Mesothelial cell of epicardium (in vitro differentiated cells): ENCODE measurements around the gene MIOX. TPM values are rescaled to one million over a fixed set of nuclear protein-coding genes. Genes with fewer than 3 reads are reported as not detected.
A peak's percentile ranks its signal among the peaks of the same experiment; 100 is the strongest.

Experiments
- DNase-seq, 2 experiments: peaks; one replicate each; pipeline ENCODE4 v3.0.0; 2021; ENCODE audit warnings: low spot score in 2 of 2; ENCODE audit not compliant: unreplicated experiment in 2 of 2
- H3K27ac Mint-ChIP-seq: 2 replicates; pipeline ENCODE4 v1.8.0; 2021; ENCODE audit warnings: mixed read lengths
- H3K27me3 Mint-ChIP-seq: 2 replicates; pipeline ENCODE4 v1.8.0; 2021; ENCODE audit warnings: low read depth, mixed read lengths
- H3K36me3 Mint-ChIP-seq: 2 replicates; pipeline ENCODE4 v1.8.0; 2021; ENCODE audit warnings: mixed read lengths
- H3K4me1 Mint-ChIP-seq: 2 replicates; pipeline ENCODE4 v1.8.0; 2021; ENCODE audit warnings: mixed read lengths
- H3K4me3 Mint-ChIP-seq: 2 replicates; pipeline ENCODE4 v1.8.0; 2021; ENCODE audit warnings: mild to moderate bottlenecking, moderate library complexity, mixed read lengths
- H3K9me3 Mint-ChIP-seq: 2 replicates; pipeline ENCODE4 v1.8.0; 2021; ENCODE audit warnings: mixed read lengths
- total RNA-seq: library from RNA; stranded (reverse); gene quantifications from 3 replicates; pipeline ENCODE4 v1.2.1, GENCODE V29; 2021
- TF ChIP-seq, protein P1 (sequence below): fragments of 200-600 bp; sonication (generic); IDR thresholded peaks from one replicate; pipeline ENCODE4 v1.5.0; 2021; ENCODE audit warnings: antibody characterized with exemption; ENCODE audit not compliant: unreplicated experiment

Gene MIOX
- total RNA-seq, 1 donor from 2014 or later = 0.34 TPM

DNA sequence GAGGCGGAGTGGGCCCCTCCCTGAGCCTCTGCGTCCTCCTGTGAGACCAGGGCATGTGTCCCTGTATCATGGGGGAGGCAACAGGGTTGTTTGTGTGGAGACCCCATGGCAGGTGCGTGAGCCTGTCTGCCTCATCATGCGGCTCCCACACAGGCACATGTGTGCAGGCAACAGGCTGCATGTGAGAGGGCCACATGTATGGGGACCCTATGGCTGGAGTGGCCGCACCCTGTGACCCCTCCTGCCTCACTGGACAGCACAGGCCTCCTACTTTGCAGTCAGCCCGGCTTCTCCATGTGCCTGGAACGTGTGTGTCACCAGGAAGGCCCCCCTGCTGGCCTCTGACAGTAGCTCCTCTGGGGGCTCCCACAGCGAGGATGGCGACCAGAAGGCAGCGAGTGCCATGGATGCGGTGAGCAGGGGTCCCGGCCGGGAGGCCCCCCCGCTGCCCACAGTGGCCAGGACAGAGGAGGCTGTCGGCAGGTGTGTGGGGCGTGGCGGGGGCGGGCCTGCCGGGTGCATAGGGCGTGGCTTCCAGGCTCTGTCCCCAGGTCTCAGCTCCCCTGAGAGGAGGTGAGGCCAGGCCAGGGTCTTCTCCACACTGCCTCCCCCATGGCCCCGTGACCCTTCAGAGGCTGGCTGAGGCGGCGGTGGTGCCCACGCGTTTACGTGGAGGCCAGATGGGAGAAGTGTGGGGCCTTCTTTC is 46.0 kb upstream of the MIOX start:
- no peaks in the 10 kb centered on the region for H3K27me3 Mint-ChIP-seq
- no peaks in the 10 kb centered on the region for H3K4me1 Mint-ChIP-seq
- TF ChIP-seq, protein P1, sequence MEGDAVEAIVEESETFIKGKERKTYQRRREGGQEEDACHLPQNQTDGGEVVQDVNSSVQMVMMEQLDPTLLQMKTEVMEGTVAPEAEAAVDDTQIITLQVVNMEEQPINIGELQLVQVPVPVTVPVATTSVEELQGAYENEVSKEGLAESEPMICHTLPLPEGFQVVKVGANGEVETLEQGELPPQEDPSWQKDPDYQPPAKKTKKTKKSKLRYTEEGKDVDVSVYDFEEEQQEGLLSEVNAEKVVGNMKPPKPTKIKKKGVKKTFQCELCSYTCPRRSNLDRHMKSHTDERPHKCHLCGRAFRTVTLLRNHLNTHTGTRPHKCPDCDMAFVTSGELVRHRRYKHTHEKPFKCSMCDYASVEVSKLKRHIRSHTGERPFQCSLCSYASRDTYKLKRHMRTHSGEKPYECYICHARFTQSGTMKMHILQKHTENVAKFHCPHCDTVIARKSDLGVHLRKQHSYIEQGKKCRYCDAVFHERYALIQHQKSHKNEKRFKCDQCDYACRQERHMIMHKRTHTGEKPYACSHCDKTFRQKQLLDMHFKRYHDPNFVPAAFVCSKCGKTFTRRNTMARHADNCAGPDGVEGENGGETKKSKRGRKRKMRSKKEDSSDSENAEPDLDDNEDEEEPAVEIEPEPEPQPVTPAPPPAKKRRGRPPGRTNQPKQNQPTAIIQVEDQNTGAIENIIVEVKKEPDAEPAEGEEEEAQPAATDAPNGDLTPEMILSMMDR = no peak
- H3K4me3 Mint-ChIP-seq = no peak overlapping the region
- H3K9me3 Mint-ChIP-seq = no peaks in the 10 kb centered on the region
- DNase-seq = no peak
- H3K36me3 Mint-ChIP-seq = peaks cover 3% of the 10 kb centered on the region
- H3K27ac Mint-ChIP-seq = no peak overlapping the region

DNA sequence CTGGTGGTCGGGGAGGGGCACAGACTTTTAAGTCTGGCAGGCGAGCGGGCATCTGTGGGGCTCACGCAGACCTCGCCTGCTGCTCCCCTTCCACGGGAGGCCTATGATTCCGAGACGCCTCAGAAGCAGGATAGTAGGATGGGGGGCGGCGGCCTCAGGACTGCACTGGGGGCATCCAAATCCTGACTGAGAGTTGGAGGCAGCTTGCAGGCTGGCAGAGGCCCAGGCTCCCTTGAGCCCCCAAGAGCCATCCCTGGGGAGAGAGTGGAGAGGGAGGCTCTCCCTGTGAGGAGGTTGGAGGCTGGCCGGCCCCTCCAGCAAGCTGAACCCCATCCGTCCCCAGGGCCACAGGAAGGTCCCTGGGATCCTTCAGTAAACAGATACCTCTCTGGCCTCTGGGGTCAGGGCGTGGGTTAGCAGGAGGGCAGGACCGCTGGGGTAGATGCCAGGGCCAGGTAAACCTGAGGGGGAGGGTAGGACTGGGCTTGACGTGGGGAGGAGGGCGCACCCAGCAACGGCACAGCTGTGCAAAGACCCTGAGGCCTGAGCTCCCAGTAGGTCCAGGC is 45.1 kb upstream of the MIOX start:
- no peaks in the 10 kb centered on the region for H3K9me3 Mint-ChIP-seq
- no peaks in the 10 kb centered on the region for H3K4me1 Mint-ChIP-seq
- no peak overlapping the region for H3K4me3 Mint-ChIP-seq
- TF ChIP-seq, protein P1 = no peak
- H3K27ac Mint-ChIP-seq = no peak overlapping the region
- H3K27me3 Mint-ChIP-seq = no peaks in the 10 kb centered on the region
- H3K36me3 Mint-ChIP-seq = peaks cover 3% of the 10 kb centered on the region
- DNase-seq = no peak

DNA sequence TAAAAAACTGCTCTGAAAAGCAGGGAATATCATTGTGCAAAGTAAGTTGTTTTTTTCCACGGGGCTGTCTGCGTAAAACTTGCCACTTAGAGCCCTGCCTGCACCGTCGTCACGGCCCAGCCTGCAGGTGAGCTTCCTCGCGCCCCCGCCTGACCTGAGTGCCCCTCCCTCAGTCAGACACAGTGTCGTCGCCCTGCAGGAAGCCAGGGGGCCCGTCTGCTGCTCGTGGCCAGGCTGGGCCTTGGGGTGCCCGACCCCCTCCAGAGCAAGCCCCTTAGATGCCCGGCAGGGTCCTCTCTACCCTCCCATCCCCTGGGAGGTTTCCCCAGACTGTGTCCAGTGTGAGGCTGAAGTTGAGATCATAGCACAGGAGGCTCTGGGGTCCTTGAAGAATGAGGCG is 43.5 kb upstream of the MIOX start:
- Mint-ChIP-seq H3K4me3 (no peak overlapping the region), H3K9me3 (no peaks in the 10 kb centered on the region), H3K36me3 (peaks cover 3% of the 10 kb centered on the region), H3K27me3 (no peaks in the 10 kb centered on the region), H3K27ac (peak overlapping the region; percentile 21), H3K4me1 (no peaks in the 10 kb centered on the region)
- TF ChIP-seq, protein P1 = no peak
- DNase-seq = no peak

DNA sequence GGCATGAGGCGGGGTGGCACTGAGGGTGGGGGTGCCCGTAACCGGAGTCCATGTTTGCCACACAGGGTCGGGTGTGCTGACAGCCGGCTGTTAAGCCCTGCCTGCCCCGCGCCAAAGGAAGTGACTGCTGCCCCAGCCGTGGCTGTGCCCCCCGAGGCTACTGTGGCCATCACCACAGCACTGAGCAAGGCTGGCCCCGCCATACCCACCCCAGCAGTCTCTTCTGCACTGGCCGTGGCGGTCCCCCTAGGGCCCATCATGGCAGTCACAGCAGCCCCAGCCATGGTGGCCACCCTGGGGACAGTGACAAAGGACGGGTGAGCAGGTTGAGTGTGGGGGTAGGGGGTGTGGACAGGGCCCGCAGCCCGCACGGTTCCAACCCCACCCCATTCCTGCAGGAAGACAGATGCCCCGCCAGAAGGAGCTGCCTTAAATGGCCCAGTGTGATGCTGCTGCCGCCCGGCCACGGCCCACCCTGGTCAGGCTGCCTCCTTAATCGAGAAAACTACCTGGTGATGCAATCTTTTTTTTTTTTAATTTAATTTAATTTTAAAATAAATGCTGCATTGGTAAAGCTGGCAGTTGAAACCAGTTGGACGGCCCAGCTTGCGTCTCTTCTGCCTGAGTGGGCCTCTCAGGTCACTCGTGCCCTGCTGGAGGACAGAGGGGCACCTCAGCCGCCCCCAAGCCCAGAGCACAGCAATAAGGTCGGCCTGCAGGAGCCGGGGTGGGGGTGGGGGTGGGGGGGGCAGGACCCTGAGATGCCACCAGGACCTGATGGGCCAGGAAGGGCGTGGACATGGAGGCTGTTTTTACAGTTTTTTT is 42.6 kb upstream of the MIOX start:
- Mint-ChIP-seq H3K4me1 (no peaks in the 10 kb centered on the region), H3K4me3 (no peak overlapping the region), H3K9me3 (no peaks in the 10 kb centered on the region), H3K27ac (no peak overlapping the region), H3K36me3 (peaks cover 4% of the 10 kb centered on the region), H3K27me3 (no peaks in the 10 kb centered on the region)
- TF ChIP-seq, protein P1 = no peak
- DNase-seq = no peak

DNA sequence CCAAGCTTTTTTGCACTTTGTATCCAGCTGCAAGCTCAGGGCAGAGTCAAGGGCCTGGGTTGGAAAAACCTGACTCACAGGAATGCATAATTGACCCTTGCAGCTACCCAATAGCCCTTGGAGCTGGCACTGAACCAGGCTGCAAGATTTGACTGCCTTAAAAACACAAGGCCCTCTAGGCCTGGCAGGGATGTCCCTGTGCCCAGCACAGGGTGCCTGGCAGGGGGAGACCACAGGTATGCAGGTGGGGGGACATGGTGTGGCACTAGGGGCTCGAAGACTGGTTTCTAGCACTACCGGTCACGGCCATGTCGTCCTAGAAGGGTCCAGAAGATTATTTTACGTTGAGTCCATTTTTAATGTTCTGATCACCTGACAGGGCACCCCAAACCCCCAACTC is 42.0 kb upstream of the MIOX start:
- Mint-ChIP-seq H3K27me3 (no peaks in the 10 kb centered on the region), H3K4me1 (no peaks in the 10 kb centered on the region), H3K4me3 (no peak overlapping the region), H3K36me3 (peaks cover 7% of the 10 kb centered on the region), H3K27ac (no peak overlapping the region), H3K9me3 (no peaks in the 10 kb centered on the region)
- no peak for DNase-seq
- TF ChIP-seq, protein P1 = no peak
